GM20000 (cell line): ENCODE data around the gene USP47.

Source experiments
- DNase-seq: peaks from one replicate; pipeline ENCODE4 v3.0.0; 2012; ENCODE audit warnings: low spot score
- CTCF ChIP-seq: IDR thresholded peaks from 2 replicates; pipeline ENCODE4 v1.5.1; 2012; ENCODE audit warnings: mild to moderate bottlenecking, control low read depth; ENCODE audit errors: extremely low read depth, missing control alignments

The USP47 gene

GRCh38 chr11:11895672-11896071 is 53.9 kb downstream of the USP47 start:
- no peak for DNase-seq
- no peak for TF ChIP-seq CTCF

DNA sequence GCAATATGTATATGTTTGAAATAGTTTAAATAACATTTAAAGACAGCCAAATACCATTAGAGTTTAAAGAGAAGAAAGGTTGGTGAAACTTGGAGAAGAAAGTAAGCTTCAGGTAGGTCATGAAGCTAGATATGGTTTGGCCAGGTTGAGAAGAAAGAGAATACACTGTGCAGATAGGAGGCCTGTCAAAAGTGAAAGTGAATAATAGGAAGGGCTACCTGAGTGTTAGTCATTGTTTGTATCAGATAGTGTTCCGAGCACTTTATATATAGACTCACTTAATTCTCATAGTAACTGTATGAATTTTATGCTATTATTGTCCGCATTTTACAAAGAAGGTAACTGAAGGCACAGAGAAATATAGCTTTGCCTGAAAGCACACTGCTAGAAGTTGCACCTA is 56.9 kb downstream of the USP47 start:
- TF ChIP-seq CTCF: no peak
- DNase-seq: no peak

DNA sequence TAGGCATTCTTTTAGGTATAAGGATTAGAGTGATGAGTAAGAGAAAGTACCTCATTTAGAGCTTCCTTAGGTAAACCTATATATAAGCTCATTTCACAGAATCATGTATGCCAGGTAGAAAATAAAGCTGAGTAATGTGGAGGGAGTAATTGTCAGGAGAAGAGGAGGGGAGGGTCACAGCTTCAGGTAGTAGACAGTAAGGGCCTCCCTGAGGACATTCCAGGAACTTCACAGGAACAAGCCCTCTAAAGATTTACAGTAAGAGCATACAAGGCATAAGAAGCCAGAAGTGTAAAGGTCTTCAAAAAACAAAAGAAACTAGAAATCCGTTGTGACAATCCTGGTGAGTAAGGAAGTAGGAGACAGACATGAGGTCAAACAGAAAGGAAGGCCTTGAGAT is 57.6 kb downstream of the USP47 start:
- no peak for TF ChIP-seq CTCF
- DNase-seq: no peak

GRCh38 chr11:11901929-11902328 is 60.2 kb downstream of the USP47 start:
- TF ChIP-seq CTCF: no peak
- DNase-seq: no peak

DNA sequence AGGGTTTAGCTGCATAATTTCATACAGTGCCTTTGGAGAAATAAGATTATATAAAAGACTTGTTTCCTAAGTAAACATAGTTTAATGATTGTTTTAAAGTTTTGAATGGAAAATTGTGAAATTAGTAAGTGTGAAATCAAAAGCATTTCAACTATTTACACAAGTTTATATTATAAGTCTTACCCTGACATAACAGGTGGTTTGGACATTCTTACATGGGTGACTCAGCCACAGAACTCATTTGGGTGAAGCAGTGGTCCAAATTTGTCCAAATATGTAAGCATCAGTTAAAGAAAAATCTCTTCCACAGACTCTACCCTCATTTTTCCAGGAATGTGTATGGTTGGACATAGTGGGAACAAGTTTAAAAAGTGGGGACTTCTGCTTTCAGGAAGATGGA is 68.0 kb downstream of the USP47 start:
- TF ChIP-seq CTCF: no peak
- no peak for DNase-seq

DNA sequence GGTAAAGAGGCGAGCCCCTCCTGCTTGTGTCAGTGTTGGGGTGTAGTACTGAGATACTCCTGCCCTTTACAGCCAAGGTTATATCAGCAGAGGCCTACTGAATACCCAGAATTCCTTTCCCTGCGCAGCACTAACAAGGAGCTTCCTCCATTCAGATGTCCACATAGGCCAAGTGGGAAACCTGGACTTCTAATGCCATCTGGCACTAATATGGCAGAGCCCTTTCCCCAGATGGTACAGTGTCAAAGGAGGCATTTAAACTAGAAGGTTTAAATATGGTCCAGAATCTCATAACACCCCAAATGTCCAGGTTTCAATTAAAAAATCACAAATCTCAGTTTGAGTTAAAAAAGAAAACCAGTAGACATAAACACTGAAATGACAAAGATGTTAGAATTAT is 68.8 kb downstream of the USP47 start:
- no peak for TF ChIP-seq CTCF
- no peak for DNase-seq

DNA sequence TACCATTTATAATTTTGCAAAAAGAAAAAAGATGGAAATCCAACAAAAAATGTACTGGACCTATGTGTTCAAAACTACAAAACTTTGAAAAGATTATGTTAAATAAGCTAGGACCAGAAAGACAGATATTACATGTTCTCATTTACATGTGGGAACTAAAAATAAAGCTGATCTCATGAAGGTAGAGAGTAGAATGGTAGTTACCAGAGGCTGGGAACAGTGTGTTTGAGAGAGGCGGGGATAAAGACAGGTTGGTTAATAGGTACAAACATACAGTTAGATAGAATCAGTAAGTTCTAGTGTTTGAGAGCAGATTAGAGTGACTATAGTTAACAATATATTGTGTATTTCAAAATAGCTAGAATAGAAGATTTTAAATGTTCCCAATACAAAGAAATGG is 71.6 kb downstream of the USP47 start:
- no peak for DNase-seq
- no peak for TF ChIP-seq CTCF
